Ecto neural progenitor cell (in vitro differentiated cells): ENCODE results near the gene PTCH2.

Experiments used
- DNase-seq: peaks from one replicate; pipeline ENCODE4 v3.0.0-alpha.2; 2018; ENCODE audit warnings: low spot score

Gene PTCH2, protein sequence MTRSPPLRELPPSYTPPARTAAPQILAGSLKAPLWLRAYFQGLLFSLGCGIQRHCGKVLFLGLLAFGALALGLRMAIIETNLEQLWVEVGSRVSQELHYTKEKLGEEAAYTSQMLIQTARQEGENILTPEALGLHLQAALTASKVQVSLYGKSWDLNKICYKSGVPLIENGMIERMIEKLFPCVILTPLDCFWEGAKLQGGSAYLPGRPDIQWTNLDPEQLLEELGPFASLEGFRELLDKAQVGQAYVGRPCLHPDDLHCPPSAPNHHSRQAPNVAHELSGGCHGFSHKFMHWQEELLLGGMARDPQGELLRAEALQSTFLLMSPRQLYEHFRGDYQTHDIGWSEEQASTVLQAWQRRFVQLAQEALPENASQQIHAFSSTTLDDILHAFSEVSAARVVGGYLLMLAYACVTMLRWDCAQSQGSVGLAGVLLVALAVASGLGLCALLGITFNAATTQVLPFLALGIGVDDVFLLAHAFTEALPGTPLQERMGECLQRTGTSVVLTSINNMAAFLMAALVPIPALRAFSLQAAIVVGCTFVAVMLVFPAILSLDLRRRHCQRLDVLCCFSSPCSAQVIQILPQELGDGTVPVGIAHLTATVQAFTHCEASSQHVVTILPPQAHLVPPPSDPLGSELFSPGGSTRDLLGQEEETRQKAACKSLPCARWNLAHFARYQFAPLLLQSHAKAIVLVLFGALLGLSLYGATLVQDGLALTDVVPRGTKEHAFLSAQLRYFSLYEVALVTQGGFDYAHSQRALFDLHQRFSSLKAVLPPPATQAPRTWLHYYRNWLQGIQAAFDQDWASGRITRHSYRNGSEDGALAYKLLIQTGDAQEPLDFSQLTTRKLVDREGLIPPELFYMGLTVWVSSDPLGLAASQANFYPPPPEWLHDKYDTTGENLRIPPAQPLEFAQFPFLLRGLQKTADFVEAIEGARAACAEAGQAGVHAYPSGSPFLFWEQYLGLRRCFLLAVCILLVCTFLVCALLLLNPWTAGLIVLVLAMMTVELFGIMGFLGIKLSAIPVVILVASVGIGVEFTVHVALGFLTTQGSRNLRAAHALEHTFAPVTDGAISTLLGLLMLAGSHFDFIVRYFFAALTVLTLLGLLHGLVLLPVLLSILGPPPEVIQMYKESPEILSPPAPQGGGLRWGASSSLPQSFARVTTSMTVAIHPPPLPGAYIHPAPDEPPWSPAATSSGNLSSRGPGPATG

DNA sequence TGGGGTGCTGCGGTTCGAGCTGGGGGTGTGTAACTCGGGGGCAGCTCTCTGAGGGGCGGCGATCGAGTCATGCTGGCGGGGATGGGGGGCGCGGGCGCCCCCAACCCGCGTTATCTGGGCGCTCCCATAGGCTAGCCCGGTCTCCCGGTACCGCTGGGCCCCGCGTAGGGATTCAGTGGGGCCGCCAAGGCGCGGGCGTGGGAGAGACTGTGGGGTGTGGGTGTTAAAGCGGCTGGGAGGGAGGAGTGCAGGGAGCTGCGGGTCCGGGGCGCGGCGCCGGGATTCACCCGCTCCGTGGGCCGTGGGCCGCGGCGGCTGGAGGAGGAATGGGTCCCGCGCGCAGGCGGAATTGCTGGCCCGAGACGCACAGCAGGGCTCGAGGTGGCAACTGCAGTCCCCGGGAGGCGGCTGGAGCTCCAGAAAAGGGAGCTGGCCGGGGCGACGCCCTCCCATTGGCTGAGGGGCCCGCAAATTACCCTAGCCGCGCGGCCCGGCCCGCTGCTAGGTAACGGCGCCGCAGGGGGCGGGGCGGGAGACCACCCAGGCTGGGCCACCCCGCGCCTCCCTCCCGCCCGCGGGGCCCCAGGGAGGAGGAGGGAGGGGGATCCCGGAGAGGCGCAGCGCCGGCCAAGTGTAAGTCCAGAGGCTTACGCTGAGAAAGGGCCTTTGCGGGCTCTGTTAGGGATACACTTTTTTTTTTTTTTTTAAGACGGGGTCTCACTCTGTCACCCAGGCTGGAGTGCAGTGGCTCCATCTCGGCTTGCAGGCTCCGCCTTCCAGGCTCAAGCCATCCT lies at the start of gene PTCH2:
PTCH2 (minus strand) TSS at position 392 of the 794 bp plus-strand sequence; CDS start at position 71, 321 bp downstream.
- DNase-seq: peak; percentile 94

DNA sequence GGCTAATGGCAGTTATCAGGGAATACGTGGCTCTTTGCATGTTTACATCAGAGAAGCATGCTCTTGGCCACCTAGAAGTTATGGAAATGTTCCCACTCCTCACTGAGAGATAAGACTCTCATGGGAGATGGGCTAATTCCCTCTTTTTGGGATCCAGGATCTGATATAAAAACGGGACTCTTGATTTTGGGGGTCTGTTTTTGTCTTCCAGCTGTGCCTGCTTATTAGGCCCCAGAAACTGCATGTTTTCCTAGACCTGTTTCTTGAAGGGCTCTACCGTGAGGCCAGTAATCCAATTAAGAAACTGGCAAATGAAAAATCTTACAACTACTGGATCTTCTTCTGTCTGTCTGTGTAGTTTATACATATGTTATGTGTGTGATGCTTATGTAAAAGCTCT lies 47.0 kb upstream of the PTCH2 start:
- DNase-seq: no peak

DNA sequence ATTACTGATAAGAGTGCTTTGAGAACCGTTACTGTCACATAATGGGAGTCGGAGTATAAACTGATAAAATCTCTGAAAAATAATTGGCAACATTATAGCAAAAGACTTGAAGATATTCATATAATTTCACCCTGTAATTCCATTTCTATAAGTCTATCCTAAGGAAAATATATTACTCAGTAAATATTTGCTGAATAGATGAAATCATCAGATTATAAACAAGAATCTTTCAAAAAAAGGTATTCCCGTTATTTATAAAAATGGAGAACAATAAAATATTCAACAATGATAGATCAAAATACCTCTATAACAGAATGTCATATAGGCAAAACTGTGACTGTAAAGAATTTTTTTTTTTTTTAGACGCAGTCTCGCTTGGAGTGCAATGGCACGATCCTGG lies 42.4 kb upstream of the PTCH2 start:
- no peak for DNase-seq

DNA sequence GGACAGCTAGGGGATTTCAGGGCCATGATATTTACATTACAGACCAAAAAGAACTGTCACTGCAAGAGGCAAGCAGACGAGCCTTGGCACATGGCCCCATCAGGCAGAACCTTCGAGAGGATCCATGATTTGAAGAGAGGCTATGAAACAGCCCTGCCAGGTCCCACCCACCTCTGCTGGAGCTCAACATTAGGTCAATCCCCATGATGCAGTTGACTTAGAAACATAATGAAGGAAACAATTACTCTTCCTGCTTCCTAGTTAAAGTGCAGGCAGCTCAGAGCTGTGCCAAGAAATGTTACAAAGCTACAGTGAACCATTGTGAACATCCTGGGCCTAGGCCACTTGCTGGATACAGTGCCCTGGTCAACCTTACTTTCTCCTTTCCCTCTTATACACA lies 41.7 kb upstream of the PTCH2 start:
- no peak for DNase-seq

DNA sequence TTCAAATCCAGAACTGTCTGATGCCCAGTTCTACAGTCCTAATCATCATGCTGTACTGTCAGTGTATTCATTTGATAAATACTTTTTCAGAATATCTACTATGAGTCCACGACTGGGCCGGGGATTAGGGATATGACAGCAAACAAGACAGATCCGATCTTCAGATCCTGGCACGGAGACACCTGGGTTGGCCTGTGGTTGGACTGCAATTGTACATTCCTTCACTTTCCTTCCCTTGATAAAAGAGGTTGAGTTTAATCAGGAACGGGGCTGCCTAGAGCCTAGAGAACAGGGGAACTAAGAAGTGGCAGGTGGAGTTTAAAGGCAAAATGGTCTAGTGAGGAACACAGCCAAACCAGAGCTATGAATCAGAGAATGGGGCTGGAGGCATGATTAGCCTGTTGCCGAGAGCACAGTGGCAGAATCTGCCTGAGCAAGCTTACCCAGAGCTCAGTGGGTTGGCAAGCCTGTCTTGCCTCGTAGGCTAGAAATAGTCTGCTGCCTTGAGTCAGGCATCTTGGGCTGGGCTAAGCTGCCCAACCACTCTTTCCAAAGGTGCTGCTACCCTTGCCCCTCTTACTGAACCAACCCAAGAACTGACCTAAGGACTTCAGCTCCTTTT lies 38.1 kb upstream of the PTCH2 start:
- DNase-seq: no peak

DNA sequence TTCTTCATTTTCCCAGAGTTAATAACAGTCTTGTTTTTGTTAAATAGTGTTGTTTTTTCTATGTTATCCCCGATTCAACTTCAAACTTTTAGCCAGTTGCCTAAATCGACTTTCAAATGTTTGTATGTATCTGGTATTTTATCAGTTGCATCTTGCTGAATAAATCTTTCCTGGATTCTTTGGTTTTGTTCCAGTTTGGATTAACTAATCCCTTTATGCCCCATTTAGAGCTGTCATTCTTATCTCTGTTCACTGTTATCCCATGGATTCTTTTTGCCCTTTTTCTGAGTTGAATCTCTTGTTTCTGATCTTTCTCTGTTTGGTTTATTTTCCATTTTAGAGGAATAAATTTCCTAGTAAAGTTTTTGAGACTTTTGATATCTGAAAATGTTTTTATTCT lies 31.1 kb upstream of the PTCH2 start:
- DNase-seq: no peak

DNA sequence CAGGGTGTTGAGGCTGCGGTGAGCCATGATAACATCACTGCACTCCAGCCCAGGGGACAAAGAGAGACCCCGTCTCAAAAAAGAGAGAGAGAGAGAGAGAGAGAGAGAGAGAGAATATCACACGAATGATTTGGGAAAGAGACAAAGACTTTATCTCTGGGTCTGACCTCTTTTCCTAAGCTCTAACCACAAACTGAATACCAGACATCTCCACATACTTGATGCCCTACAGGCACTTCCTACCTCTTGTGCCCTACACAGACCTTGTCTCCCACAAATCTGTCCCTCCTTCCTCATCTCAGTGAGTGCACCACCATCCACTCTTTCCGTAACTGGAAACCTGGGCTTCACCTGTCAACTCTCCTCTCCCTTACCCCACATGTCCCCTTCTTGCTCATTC lies 27.0 kb upstream of the PTCH2 start:
- no peak for DNase-seq

DNA sequence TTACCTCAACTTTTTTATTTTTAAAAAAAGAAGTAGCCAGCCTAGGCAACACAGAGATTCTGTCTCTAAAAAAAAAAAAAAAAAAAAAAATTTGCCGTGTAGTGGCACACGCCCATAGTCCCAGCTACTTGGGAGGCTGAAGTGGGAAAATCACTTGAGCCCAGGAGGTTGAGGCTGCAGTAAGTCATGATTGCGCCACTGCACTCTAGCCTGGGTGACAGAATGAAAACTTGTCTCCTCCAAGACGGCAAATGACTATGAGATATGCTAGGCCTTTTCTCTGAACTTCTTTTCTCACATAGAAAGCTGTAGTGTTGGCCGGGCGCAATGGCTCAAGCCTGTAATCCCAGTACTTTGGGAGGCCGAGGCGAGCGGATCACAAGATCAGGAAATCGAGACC lies 24.7 kb upstream of the PTCH2 start:
- no peak for DNase-seq

DNA sequence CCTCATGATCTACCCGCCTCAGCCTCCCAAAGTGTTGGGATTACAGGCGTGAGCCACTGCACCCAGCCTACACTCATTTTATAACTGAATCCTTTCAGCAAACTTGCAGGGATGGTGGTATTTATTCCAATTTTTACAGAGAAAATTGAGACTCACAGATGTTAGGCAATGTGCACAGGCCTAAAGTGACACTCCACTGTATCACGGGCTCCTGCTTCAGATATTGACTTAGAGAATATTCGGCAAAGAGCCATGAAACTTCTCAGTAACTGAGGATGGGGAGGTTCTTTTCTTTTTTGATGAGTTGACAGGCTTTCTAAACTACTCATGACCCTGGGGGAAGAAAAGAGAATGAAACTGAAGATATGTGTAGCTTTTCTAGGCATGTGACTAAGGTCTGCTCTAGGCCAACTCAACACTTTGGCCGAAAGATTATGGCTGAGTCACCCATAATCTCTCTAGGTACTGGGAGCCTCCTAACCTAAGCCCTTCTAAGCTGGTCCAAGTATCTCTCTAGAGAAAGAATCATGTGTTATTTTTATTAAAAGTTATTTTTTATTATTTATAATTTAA lies 19.9 kb upstream of the PTCH2 start:
- no peak for DNase-seq

DNA sequence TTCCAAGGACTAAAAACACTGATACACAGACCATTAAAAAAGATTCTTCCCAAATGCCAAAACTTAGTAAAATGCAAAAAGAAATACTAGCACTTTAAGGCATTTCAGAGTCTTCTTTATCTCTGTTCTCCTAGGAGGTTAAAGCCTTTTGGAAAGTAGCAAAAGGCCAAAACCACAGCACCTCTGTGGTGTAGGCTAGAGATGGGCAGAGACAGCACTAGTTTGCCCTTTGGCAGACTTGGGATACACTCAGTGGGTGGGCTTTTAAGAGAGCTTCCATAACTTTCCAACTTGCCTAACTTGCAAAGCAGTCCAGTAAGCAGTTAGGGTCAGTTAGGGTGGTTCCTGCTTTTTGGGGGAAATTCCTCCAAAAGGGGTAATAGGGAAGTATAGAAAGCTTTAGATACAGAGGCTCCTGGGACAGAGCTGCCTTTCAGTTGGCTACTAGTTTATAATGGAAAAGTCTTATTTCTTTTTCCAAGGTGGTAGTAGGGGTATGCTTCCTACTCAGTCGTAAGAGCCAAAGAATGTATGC lies 17.9 kb upstream of the PTCH2 start:
- no peak for DNase-seq

DNA sequence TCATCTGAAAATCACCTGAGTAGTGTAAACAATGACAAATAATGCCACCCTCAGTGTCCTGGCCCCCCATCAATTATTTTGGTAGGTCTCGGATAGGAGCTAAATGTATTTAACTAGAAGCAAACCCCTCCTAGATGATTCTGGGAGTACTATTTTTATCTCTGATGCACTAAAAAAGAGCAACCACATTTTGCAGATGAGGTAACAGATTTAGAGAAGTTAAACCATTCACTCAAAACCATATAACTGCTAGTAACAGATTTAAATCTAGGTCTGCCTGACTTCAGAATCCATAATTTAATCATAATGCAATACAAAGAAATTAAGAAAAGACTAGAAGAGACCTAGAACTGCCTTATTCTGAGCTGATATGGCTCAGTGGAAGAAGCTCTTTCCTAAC lies 17.3 kb upstream of the PTCH2 start:
- no peak for DNase-seq

DNA sequence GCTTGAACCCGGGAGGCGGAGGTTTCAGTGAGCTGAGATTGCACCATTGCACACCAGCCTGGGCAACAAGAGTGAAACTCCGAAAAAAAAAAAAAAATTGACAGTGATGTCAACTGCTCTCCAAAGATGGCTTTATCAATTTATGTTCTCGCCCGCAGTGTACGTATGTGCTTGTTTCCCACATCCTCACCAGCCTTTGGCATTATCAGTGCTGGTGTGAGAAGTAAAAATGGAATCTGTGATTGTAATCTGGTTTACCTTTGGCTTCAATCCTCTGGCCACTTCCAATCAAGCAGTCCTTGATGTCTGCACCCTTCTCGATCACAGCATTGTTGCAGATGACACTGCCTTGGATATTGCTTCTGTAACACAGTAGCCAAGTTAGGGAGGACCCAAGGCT lies 14.4 kb upstream of the PTCH2 start:
- DNase-seq: no peak

DNA sequence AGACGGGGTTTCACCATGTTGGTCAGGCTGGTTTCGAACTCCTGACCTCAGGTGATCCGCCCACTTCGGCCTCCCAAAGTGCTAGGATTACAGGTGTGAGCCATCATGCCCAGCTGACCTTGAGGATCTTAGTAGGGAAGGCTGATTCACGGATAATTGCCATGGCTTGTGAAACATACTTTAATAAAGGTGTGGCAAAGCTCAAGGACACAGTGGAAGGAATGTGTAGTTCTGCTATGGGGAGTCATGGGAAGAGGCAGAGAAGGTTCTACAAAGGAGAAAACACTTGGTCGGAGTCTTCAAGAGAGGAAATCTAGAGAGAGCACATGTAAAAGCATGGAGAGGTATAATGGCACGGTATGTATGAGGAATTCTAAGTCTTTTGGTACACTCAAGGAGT lies 12.7 kb upstream of the PTCH2 start:
- DNase-seq: no peak

DNA sequence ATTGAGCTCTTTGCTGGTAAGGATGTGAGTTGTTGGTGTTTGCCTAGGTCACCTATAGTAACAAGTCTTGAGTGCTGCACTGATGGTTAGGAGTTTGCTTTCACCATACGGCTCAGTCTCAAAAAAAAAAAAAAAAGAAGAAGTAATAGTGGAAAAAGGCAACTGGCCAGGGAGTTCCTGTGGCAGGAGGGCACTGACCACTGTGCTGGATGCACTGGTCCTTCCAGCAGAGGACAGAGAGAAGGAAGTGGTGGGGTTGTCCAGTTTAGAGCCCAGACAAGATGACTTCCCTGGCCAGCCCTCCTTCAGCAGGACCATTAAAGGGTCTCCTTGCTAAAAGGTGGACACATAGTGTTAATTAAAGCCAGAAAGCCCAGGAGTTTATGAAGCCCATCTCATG lies 11.9 kb upstream of the PTCH2 start:
- no peak for DNase-seq

DNA sequence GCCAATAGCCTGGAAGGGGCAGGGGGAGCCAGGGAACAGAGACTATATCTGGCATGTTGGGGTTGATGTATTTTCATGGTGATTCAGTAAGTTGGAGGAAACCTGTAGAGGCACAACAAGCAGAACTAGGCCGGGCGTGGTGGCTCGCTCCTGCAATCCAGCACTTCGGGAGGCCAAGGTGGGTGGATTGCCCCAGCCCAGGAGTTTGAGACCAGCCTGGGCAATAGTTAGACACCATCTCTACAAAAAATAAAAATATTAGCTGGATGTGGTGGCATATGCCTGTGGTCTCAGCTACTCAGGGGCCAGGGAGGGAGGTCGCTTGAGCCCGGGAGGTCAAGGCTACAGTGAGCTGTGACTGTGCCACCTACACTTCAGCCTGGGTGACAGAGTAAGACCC lies 10.1 kb upstream of the PTCH2 start:
- no peak for DNase-seq

DNA sequence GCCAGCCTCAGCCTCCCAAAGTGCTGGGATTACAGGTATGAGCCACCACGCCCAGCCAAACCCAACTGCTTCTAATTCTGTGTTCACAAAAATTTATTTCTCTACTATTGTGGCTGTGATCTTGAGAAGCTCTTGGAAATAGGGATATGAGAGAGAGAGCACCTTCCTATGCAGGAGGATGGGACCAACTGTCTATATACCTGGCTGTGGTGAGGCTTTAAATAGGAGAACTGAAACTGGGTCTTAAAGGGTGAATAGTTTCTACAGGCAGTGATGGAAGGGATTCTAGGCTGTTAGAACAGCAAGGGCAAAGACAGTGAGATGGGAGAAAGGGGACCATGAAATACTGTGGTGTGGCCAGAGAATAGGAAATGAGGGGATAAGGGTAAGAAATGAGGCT lies 8.3 kb upstream of the PTCH2 start:
- DNase-seq: no peak

DNA sequence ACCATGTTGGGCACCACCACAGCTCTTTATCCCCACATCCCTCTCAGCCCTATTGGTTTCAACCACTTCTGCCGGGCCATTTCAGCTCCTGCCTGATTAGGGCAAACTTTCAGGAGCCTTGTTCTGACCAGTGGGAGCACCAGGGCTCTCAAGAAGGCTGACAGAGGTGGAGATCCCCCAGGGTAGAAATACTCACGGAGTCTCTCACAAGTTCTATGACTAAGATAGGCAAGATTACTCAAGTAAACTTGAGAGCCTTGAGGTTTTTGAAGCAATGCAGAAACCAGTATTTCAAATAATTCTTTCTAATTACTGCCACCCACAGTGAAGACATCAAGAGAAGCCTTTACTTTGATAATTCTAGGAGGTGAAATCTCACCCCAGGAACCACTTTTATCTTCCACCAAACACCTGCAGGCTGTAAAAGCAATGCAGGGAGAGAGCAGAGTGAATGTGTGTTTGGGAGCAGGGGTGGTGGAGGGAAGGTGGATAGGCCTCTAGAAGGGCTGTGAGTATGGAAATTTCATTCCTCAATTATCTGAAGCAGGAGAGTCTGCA lies 6.6 kb upstream of the PTCH2 start:
- DNase-seq: no peak

DNA sequence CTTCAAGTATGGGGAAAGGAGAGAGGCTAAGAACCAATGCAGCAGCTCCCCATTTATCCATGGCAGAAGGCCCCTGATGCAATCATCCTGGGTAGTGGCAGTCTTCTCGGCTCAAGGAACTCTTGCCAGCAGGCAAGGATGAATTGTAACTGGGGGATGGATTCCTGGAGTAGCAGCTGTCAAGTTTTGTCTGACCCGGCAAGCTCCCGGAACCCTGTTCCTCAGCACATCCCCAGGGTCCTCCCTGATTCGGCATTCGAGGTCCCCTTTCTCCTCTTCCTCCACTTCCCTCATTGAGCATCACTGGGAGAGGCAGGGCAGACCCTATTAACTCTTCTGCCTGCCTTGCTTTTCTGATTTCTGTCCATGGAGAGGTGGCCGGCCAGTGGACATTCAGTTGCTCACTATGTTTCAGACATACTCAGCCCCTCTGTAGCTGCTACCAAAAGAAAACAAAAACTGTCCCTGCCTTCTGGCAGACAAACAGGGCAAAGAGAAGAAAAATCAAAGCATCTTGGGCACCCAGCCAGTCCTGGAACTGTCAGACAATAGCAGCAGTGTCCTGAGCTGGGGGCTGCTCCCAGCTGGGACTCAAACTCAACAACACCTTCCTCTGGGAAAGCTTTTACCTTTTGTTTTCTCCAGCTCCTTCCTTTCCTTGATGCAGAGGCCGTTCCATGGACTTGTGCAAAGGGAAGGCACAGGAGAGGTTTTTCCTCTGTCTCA lies 5.6 kb upstream of the PTCH2 start:
- no peak for DNase-seq

DNA sequence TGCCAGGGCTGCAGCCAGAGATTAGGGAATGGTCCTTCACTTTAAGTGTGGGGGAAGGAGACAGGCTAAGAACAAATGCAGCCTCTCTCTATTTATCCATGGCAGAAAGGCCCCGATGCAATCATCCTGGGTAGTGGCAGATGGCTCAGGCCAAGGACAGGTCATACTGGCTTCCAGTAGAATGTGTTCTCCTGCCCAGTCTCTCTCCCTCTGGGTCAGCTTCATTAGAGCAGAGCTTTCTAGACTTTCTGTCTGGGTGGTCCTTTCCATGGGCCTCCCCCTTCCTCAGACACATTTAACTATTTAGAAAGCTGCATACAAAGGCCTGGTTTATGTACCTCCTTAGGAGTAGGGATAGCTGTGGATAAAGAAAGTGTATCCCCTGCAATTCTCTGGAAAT lies 4.8 kb upstream of the PTCH2 start:
- DNase-seq: no peak

DNA sequence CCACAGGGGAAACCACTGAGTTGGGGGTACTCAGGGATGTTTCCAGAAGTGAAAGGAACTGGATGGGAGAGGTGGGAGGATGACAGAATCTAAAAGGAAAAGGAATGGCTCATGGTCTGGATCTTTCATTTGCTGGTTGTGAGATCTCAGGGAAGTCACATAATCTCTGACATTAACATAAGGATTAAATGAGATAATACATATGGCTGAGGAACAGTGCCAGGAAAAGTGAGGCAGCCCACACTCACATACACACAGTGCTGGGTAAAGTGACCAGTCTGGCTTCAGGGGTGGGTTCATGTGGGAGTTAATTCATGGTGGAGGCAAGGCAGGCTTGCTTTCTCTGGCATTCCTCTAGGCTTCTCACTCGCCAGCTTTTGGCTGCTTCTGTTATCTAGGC lies 3.9 kb upstream of the PTCH2 start:
- no peak for DNase-seq
